Astrocyte (in vitro differentiated cells and primary cell): Measurements from ENCODE around the gene AHNAK.

Experiments used
- EZH2 ChIP-seq: IDR thresholded peaks from 2 replicates; pipeline ENCODE4 v1.6.1; 2012; ENCODE audit warnings: mild to moderate bottlenecking, low read length, inconsistent platforms; ENCODE audit not compliant: insufficient read depth
- TF ChIP-seq, protein P1 (sequence below): IDR thresholded peaks from 2 replicates; pipeline ENCODE4 v1.5.1; 2011; ENCODE audit warnings: low read depth, mild to moderate bottlenecking, inconsistent platforms, low read length, moderate library complexity; ENCODE audit not compliant: insufficient read depth

DNA sequence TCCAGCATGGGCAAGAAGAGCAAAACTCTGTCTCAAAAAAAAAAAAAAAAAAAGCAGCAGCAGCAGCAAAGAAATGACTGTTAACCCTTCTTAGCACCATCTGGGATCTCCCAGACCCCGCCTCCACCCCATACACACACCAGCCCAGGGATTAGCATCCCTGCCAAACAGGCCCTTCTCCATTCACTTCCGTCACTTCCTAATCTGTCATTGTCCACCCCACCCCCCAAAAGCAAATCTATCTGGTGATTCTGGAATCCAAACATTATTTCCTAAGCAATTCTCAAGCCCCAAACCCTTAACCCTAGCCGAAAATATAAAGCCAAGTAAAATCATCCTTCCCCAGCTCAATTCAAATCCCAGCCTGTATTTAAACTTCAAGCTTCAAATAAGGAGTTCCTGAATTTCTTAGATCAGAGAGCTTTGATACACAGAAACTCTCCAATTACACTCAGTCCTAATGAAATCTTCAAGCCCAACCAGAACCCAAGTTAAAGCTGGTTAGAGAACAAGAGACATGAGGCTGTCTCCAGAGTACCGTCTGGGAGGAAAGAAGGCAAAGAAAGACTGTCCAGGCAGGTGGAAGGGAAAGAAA, 6.0 kb upstream of the AHNAK start:
- no peak for TF ChIP-seq EZH2
- TF ChIP-seq, protein P1, sequence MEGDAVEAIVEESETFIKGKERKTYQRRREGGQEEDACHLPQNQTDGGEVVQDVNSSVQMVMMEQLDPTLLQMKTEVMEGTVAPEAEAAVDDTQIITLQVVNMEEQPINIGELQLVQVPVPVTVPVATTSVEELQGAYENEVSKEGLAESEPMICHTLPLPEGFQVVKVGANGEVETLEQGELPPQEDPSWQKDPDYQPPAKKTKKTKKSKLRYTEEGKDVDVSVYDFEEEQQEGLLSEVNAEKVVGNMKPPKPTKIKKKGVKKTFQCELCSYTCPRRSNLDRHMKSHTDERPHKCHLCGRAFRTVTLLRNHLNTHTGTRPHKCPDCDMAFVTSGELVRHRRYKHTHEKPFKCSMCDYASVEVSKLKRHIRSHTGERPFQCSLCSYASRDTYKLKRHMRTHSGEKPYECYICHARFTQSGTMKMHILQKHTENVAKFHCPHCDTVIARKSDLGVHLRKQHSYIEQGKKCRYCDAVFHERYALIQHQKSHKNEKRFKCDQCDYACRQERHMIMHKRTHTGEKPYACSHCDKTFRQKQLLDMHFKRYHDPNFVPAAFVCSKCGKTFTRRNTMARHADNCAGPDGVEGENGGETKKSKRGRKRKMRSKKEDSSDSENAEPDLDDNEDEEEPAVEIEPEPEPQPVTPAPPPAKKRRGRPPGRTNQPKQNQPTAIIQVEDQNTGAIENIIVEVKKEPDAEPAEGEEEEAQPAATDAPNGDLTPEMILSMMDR = no peak
